SU-DHL-6 (cell line): ENCODE results near the gene CEBPG.

Experiments used
- H2AFZ ChIP-seq: fragments of 200-600 bp; sonication (generic); 2 replicates; pipeline ENCODE4 v1.6.1; 2014; ENCODE audit warnings: low read depth, mild to moderate bottlenecking, moderate library complexity, mixed read lengths, antibody characterized with exemption, low read length; ENCODE audit not compliant: severe bottlenecking
- H3F3A ChIP-seq: fragments of 200-600 bp; shearing (Covaris generic); 2 replicates; pipeline ENCODE4 v1.6.0; 2016; ENCODE audit warnings: antibody characterized with exemption, mild to moderate bottlenecking; ENCODE audit not compliant: insufficient read depth
- H3K27ac ChIP-seq: fragments of 200-600 bp; sonication (generic); 2 replicates; pipeline ENCODE4 v1.5.1; 2016; ENCODE audit warnings: low read depth, mild to moderate bottlenecking, low read length, moderate library complexity, mixed read lengths
- H3K27me3 ChIP-seq: fragments of 200-600 bp; sonication (generic), shearing (Covaris generic); 2 replicates; pipeline ENCODE4 v1.6.0; 2014; ENCODE audit warnings: mild to moderate bottlenecking, low read length
- H3K36me3 ChIP-seq: fragments of 200-600 bp; sonication (generic); 2 replicates; pipeline ENCODE4 v1.6.1; 2014; ENCODE audit warnings: mild to moderate bottlenecking, low read length, mixed read lengths
- H3K4me2 ChIP-seq: fragments of 300-600, 200-600 bp; shearing (Covaris generic), sonication (generic); 2 replicates; pipeline ENCODE4 v1.6.0; 2014; ENCODE audit warnings: low read length, low read depth, mild to moderate bottlenecking; ENCODE audit not compliant: poor library complexity, severe bottlenecking
- H3K4me3 ChIP-seq: fragments of 200-600 bp; sonication (generic); 2 replicates; pipeline ENCODE4 v1.5.1; 2014; ENCODE audit warnings: antibody characterized with exemption, low read length, mild to moderate bottlenecking, mixed read lengths; ENCODE audit not compliant: insufficient read depth, poor library complexity, severe bottlenecking
- H3K79me2 ChIP-seq: fragments of 200-600 bp; sonication (generic); 2 replicates; pipeline ENCODE4 v1.6.1; 2014; ENCODE audit warnings: mild to moderate bottlenecking, low read length, moderate library complexity; ENCODE audit not compliant: insufficient read depth
- H3K9ac ChIP-seq: fragments of 200-600 bp; sonication (generic); 2 replicates; pipeline ENCODE4 v1.7.0; 2014; ENCODE audit warnings: mild to moderate bottlenecking, low read length
- H3K9me2 ChIP-seq: fragments of 200-600 bp; sonication (generic); replicated peaks from 2 replicates; pipeline ENCODE4 v1.6.1; 2014; ENCODE audit warnings: low read length; ENCODE audit not compliant: insufficient read depth
- H3K9me3 ChIP-seq: fragments of 200-600 bp; sonication (generic); 2 replicates; pipeline ENCODE4 v1.6.1; 2014; ENCODE audit warnings: low read length, mixed read lengths; ENCODE audit not compliant: insufficient read depth
- H4K20me1 ChIP-seq: fragments of 200-600 bp; sonication (generic); 2 replicates; pipeline ENCODE4 v1.6.1; 2014; ENCODE audit warnings: low read depth, mild to moderate bottlenecking, antibody characterized with exemption, low read length, moderate library complexity, mixed read lengths
- CTCF ChIP-seq: fragments of 200-600 bp; sonication (generic); IDR thresholded peaks from one replicate; pipeline ENCODE4 v1.5.1; 2017; ENCODE audit warnings: antibody characterized with exemption, mild to moderate bottlenecking, low read length, moderate library complexity; ENCODE audit not compliant: insufficient read depth, poor library complexity, severe bottlenecking
- EZH2phosphoT487 ChIP-seq: fragments of 200-600 bp; sonication (generic), shearing (Covaris generic); conservative IDR thresholded peaks from 2 replicates; pipeline ENCODE4 v1.6.1; 2018; ENCODE audit warnings: mild to moderate bottlenecking, antibody characterized with exemption, low read length, moderate library complexity, mixed read lengths

The CEBPG gene

GRCh38 chr19:33357556-33357955 is 16.0 kb upstream of the CEBPG start:
- Histone ChIP-seq H4K20me1 (no peaks in the 10 kb centered on the region), H2AFZ (no peak overlapping the region), H3K27ac (no peak overlapping the region), H3K79me2 (no peaks in the 10 kb centered on the region), H3K4me2 (no peak overlapping the region), H3K9me2 (no peaks in the 10 kb centered on the region), H3K4me3 (no peak overlapping the region), H3K9me3 (no peaks in the 10 kb centered on the region), H3K36me3 (no peaks in the 10 kb centered on the region), H3F3A (no peaks in the 10 kb centered on the region), H3K27me3 (no peaks in the 10 kb centered on the region), H3K9ac (no peak overlapping the region)
- TF ChIP-seq CTCF = no peak
- no peak for TF ChIP-seq EZH2phosphoT487

DNA sequence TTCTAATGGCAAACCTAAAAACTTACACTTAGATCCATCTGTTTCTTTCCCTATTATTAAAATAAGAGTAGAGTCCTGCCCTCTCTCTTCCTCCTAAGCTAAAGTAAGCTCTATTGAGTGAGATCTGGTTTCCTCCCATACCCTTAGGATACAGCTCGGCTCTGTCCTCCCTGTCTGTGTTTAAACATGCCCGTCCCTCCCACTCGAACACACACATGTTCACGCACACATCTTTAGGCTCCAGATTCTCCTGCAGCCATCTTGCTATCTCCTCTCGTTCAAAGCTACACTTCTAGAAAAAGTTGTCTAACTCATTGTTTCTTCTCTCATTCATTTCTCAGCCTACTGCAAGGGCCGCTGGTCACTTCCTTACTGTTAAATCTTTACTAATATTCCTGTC is 15.1 kb upstream of the CEBPG start:
- Histone ChIP-seq H3K79me2 (no peaks in the 10 kb centered on the region), H3K9ac (no peak overlapping the region), H3F3A (no peaks in the 10 kb centered on the region), H2AFZ (no peak overlapping the region), H3K4me2 (no peak overlapping the region), H3K27me3 (no peaks in the 10 kb centered on the region), H3K27ac (no peak overlapping the region), H3K36me3 (no peaks in the 10 kb centered on the region), H3K4me3 (no peak overlapping the region), H3K9me3 (no peaks in the 10 kb centered on the region), H4K20me1 (no peaks in the 10 kb centered on the region), H3K9me2 (no peaks in the 10 kb centered on the region)
- TF ChIP-seq CTCF = no peak
- no peak for TF ChIP-seq EZH2phosphoT487

DNA sequence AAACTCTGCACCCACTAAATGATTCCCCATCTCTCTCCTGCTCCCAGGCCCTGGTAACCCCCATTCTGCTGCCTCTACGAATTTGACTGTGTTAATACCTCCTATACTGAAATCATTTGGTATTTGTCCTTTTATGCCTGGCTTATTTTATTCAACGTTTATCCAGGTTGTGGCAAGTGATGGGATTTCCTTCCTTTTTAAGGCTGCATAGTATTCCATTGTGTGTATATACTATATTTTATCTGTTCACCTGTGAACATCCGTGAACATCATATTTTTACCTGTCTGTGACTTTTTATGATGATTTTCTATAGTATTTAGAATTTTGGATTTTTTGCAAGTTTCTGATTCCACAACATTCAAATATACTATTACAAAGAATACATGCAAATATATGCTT is 13.9 kb upstream of the CEBPG start:
- H3K27ac ChIP-seq = no peak overlapping the region
- no peak overlapping the region for H3K4me2 ChIP-seq
- no peak for TF ChIP-seq CTCF
- no peak for TF ChIP-seq EZH2phosphoT487
- no peak overlapping the region for H2AFZ ChIP-seq
- H3K79me2 ChIP-seq = no peaks in the 10 kb centered on the region
- no peak overlapping the region for H3K4me3 ChIP-seq
- no peaks in the 10 kb centered on the region for H3K36me3 ChIP-seq
- no peaks in the 10 kb centered on the region for H3K9me2 ChIP-seq
- no peaks in the 10 kb centered on the region for H3K27me3 ChIP-seq
- H4K20me1 ChIP-seq = no peaks in the 10 kb centered on the region
- H3K9ac ChIP-seq = no peak overlapping the region
- H3F3A ChIP-seq = no peaks in the 10 kb centered on the region
- no peaks in the 10 kb centered on the region for H3K9me3 ChIP-seq
